ENCODE data around the gene ATXN7. TPM values are rescaled to one million over a fixed set of nuclear protein-coding genes. Genes with fewer than 3 reads are reported as not detected.
A peak's percentile ranks its signal among the peaks of the same experiment; 100 is the strongest.

The ATXN7 gene
- polyA plus RNA-seq, 3 donors from 2014 or later, result 5.5 to 11.3 (median 6.0) TPM

DNA sequence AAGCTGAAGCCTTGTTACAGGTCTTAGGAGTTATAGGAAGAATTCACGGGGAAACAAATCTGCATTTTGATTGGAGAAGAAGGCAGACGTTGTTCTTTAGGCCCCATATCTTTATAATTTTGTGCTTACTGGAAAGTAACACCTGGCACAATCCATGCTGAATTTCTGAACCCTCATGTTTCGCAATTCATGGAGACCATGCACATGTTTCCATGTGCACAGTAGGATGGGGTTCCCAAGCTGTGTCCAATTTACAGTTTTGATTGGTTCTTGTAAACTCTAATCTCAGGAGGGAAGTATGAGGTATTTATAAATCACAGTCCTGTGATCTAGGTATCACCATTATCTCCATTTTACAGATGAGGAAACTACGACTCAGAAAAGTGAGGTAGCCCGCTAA is 56.3 kb downstream of the ATXN7 start:
- peaks cover 1 to 8% (median 4%) of the 10 kb centered on the region in 3 donors for H3K27me3 Mint-ChIP-seq (ENCODE audit: low read depth in 3 of 3)
- H3K4me1 Mint-ChIP-seq, result peaks cover 29 to 62% of the 10 kb centered on the region in 2 donors
- peaks cover 18 to 31% (median 24%) of the 10 kb centered on the region in 3 donors for H3K36me3 Mint-ChIP-seq
- no peak overlapping the region for H3K4me3 Mint-ChIP-seq
- DNase-seq, result no peak
- H3K9me3 Mint-ChIP-seq, result no peaks in the 10 kb centered on the region
- H3K27ac Mint-ChIP-seq, result peak overlapping the region in 1 of 6 donors; percentile 16

DNA sequence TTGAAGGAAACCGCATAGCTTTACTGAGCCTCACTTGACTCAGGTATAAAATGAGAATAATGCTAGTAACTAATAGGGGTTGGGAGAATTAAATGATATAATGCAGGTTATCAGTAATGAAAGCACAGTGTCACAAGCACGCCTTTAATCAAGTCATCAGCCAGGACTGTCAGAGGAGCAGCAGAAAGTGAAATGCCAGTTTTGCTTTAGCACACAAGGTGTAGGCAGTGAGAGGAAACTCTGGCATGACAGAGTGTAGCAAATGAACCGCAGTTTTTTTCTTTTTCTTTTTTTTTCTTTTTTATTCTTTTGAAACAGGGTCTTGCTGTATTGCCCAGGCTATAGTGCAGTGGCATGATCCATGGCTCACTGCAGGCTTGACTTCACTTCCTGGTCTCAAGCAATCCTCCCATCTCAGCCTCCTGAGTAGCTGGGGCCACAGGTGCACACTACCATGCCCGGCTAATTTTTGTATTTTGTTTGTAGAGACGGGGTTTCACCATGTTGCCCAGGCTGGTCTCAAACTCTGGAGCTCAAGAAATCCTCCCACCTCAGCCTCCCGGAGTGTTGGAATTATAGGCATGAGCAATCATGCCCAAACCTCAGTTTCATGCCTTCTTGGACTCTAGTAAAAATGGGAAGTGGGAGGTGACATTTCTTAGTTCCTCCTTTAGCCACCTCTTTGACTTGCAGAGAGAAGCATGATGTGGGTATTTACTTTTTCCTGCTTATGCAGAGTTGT is 58.2 kb downstream of the ATXN7 start:
- Mint-ChIP-seq H3K9me3 (no peaks in the 10 kb centered on the region), H3K27ac (peak overlapping the region in 2 of 6 donors; percentile 9 to 21), H3K27me3 (ENCODE audit: low read depth in 3 of 3) (peaks cover 0 to 8% (median 4%) of the 10 kb centered on the region in 3 donors), H3K4me3 (no peak overlapping the region), H3K4me1 (peaks cover 36 to 69% of the 10 kb centered on the region in 2 donors), H3K36me3 (peaks cover 18 to 38% (median 21%) of the 10 kb centered on the region in 3 donors)
- no peak for DNase-seq

DNA sequence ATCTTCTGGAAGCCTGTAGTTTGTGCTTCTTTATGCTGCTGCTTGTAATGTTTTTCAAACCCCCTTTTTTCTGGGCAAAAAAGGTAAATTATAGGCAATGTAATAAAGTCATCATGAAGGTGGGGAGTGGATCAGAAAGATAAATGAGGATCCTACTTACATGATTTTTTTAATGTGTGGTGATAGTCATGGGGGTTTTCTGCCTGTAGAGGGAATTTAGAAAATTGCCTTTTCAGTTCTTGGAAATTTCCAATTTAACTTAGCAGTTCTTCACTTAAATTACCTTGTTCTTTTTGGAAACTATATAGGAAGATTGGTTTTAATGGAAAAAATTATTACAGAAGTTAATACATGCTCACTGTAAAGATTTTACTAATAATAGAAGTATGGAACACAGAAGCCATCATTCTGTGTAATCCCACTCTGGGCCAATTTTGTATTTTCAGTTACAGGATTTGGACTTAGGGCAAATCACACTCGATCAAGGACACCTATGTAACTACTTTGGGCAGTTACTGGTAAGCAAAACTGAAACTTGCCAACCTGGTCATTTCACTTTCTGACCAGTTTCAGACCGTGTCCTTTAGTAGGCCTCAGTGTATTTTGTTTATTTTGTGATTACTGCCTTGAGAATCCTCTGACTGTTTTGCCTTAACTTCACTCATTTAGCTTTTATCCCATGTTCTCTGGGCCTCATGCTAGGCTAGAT is 59.0 kb downstream of the ATXN7 start:
- DNase-seq, result no peak
- H3K36me3 Mint-ChIP-seq, result peaks cover 12 to 39% (median 19%) of the 10 kb centered on the region in 3 donors
- H3K27ac Mint-ChIP-seq, result peak overlapping the region in 1 of 6 donors; percentile 9
- H3K4me3 Mint-ChIP-seq, result no peak overlapping the region
- H3K27me3 Mint-ChIP-seq (ENCODE audit: low read depth in 3 of 3), result peaks cover 0 to 8% (median 3%) of the 10 kb centered on the region in 3 donors
- no peaks in the 10 kb centered on the region for H3K9me3 Mint-ChIP-seq
- H3K4me1 Mint-ChIP-seq, result peaks cover 36 to 71% of the 10 kb centered on the region in 2 donors

DNA sequence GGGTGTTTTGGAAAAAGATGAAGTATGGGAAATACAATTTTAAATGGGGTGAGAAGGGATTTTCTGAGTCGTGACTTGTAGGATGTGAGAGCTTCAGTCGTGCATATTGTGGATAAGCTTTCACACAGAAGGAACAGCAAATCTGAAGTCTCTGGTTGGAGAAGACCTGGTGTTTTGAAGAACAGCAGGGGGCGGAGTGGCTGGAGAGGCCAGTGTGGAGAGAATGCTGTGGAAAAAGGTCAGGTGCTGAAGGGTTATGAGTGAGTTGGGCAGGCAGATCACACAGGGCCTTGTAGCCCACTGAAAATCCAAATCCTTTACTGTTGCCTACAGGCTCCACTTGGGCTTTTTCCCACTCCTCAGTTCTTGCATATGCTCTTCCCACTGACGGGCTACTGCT is 62.6 kb downstream of the ATXN7 start:
- no peak overlapping the region for H3K27ac Mint-ChIP-seq
- H3K36me3 Mint-ChIP-seq, result peaks cover 9 to 27% (median 19%) of the 10 kb centered on the region in 3 donors
- peaks cover 42 to 75% of the 10 kb centered on the region in 2 donors for H3K4me1 Mint-ChIP-seq
- H3K4me3 Mint-ChIP-seq, result no peak overlapping the region
- H3K27me3 Mint-ChIP-seq (ENCODE audit: low read depth in 3 of 3), result peaks cover 0 to 8% (median 0%) of the 10 kb centered on the region in 3 donors
- DNase-seq, result no peak
- H3K9me3 Mint-ChIP-seq, result no peaks in the 10 kb centered on the region

DNA sequence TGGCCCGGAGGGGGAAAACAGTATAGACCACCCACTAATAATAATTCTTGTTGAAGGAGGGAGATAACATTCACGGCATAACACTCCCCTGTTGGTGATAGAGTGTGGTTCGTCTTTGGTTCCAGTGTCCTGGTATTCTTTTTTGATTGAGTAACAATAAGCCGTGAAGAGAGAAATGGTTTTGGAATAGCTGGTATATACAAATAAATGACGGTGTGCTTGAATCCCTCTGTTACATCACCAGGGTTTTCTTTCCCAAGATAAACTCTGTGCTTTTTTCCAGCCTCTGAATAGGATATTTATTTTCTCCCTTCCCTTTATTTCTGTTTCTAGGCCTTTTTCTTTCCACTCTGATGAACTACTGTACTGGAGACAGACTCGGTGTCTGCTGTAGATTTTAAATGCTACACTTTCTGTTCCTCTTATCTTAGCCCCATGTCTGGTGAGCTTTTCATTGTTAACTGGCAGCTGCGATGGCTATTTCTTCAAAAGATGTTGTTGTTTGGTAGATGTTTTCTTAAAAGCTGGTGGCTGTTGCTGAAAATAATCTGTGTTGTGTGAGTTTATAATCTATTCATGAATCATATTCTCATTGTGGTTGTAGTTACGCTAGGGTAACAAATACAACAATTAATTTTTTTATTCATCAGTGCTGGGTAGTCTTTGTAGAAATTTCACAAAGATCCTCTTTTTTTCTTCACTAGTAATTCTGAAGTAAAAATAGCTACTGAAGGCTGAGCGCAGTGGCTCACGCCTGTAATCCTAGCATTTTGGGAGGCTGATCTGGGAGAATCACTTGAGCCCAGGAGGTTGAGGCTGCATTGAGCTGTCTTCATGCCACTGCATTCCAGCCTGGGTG is 64.0 kb downstream of the ATXN7 start:
- DNase-seq, result no peak
- no peak overlapping the region for H3K4me3 Mint-ChIP-seq

DNA sequence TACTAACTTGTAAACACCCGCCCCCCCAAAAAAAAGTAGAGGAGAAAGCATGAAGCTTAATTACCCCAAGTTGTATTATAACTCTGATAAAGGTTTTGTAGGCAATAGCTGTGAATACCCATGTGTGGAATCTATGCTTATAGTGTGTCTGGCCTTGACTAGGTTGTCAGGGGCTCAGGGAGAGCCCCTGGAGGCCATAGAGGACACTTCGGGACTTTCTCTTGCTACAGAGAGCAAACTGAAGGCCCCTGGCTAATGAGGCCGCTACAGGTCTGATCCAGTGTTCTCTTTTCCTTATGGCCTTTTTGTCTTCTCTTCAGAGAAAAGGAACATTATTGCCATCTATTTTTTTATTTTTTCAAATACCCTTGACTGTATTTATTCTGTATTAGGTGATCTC is 67.6 kb downstream of the ATXN7 start:
- Mint-ChIP-seq H3K27me3 (ENCODE audit: low read depth in 3 of 3) (peaks cover 2 to 6% (median 6%) of the 10 kb centered on the region in 3 donors), H3K9me3 (no peaks in the 10 kb centered on the region), H3K36me3 (peaks cover 0 to 14% (median 5%) of the 10 kb centered on the region in 3 donors), H3K4me1 (peaks cover 58 to 84% of the 10 kb centered on the region in 2 donors), H3K27ac (peak overlapping the region in 2 of 6 donors; percentile 18 to 45), H3K4me3 (no peak overlapping the region)
- DNase-seq, result no peak

More for the DNA sequence above, 64.0 kb downstream of the ATXN7 start:
- H3K9me3 Mint-ChIP-seq, result no peaks in the 10 kb centered on the region
- peak overlapping the region in 3 of 6 donors; percentile 11 to 25 (median 12) for H3K27ac Mint-ChIP-seq
- peaks cover 46 to 78% of the 10 kb centered on the region in 2 donors for H3K4me1 Mint-ChIP-seq
- peaks cover 7 to 27% (median 14%) of the 10 kb centered on the region in 3 donors for H3K36me3 Mint-ChIP-seq
- peaks cover 0 to 8% (median 0%) of the 10 kb centered on the region in 3 donors for H3K27me3 Mint-ChIP-seq (ENCODE audit: low read depth in 3 of 3)

DNA sequence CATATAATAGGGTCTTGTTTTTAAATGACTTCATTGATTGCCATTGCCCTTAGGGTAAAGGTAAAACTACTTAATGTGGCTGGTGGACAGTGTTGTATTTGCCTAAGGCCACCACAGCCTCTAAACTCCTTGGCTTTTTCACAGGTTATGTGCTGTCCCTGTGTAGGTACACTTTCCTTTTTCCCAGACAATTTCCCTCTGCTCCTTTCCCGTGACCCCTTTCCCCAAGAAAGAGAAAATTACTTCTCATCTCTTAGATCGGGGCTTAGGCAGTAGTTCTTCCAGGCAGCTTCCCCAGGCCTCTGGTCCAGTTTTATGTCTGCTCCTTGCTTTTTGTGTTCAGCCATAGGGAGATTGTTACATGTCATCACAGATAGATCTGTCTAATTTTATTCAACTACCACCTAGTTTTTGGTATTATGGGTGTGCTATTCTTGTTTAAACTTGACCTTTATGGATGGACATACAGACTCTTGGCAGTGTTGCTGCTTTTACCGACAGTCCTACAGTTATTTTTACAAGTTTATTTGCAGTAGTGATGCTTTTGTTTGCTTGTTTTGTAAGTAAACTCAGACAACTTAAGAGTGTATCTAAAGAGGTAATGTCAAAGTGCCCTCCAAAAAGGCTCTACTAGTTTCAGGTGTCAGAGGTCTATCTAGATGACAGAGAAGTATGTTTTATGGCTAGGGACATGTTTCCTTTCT is 69.0 kb downstream of the ATXN7 start:
- H3K9me3 Mint-ChIP-seq, result no peaks in the 10 kb centered on the region
- peaks cover 71 to 84% of the 10 kb centered on the region in 2 donors for H3K4me1 Mint-ChIP-seq
- peaks cover 0 to 2% (median 0%) of the 10 kb centered on the region in 3 donors for H3K36me3 Mint-ChIP-seq
- peaks cover 2 to 6% (median 6%) of the 10 kb centered on the region in 3 donors for H3K27me3 Mint-ChIP-seq (ENCODE audit: low read depth in 3 of 3)
- no peak for DNase-seq
- peak overlapping the region; percentile 62 to 91 (median 80) for H3K27ac Mint-ChIP-seq
- peak overlapping the region in 2 of 5 donors; percentile 23 to 72 for H3K4me3 Mint-ChIP-seq

DNA sequence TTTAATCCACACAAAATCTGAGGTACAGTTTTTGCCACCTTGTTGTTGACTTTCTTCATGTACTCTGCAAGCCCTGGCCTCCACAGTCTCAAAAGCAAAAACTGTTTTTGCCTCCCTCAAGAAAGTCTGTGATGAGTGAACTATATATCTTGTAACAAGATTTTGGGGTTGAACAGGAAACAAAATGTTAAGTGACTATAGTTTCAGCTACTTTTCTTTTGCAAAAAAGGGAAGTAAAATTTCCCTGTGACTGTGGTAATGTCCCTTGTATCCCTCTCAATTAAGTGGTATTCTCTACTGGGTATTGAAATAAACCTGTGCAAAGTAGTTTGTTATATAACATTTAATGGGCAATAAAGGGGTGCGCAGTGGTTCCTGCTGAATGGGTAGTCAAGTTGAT is 69.8 kb downstream of the ATXN7 start:
- Mint-ChIP-seq H3K27me3 (ENCODE audit: low read depth in 3 of 3) (peaks cover 2 to 6% (median 6%) of the 10 kb centered on the region in 3 donors), H3K9me3 (no peaks in the 10 kb centered on the region), H3K4me3 (peak overlapping the region; percentile 51 to 75 (median 72)), H3K36me3 (no peaks in the 10 kb centered on the region), H3K27ac (peak overlapping the region; percentile 62 to 91 (median 80)), H3K4me1 (peaks cover 79 to 88% of the 10 kb centered on the region in 2 donors)
- DNase-seq, result no peak

DNA sequence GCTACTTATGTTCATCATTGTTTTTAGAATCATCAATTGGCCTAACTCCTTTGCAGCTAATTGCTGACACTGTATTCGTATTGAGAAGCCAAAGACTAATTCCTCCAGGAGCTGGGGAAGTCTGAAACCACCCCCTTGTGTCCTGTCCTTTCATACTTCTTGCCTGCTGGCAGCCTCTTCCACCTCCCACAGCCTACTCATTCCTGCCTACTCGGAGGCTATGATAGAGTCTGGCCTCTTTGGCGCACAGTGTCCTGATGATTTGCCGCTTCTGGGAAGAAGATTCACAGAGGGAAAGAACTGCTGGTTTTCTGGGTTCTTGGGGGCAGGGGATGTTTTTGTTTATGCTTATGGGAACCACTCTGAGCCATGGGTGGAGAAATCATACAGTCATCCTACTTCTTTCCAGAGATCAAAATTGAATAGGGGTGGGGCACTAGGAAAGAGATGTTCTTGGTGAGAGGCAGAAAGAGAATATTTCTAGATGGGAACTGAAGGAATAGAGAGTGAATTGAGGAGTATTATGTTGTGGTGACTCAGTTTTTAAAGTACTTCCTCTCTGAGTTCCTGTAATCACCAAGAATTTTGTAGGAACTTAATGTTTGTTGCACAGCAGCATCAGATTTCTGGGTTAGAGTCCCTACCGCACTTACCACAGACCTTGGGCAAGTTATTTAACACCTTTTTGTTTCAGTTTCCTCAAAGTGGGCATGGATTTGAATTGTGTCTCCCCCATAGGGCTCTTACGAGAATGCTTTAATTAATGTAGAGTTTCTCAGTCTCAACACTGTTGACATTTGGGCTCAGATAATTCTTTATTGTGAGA is 70.6 kb downstream of the ATXN7 start:
- Mint-ChIP-seq H3K36me3 (no peaks in the 10 kb centered on the region), H3K27me3 (ENCODE audit: low read depth in 3 of 3) (peaks cover 2 to 6% (median 6%) of the 10 kb centered on the region in 3 donors), H3K9me3 (no peaks in the 10 kb centered on the region), H3K4me1 (peaks cover 85 to 91% of the 10 kb centered on the region in 2 donors), H3K27ac (peak overlapping the region; percentile 72 to 91 (median 88)), H3K4me3 (peak overlapping the region; percentile 51 to 75 (median 72))
- peak; percentile 69 to 71 (median 70) for DNase-seq

DNA sequence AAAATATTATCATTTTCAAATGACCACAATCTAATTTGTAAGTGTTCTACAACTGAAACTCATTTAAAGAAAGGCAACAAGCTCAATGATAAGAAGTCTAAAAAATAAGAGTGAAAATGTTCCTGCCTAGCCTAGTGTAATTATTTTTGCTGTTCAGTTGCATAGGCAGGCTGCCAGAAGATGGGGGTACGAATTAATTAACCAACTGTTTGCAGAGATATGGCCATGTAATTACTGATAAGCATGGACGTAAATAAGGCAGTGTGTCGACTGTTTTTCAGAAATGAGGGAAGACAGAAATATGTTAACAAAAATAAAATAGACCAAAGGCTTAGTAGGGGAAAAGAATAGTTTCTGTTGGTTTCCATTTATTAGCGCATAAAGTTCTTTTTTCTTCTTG is 73.3 kb downstream of the ATXN7 start:
- H3K36me3 Mint-ChIP-seq, result no peaks in the 10 kb centered on the region
- peak overlapping the region in 4 of 5 donors; percentile 56 to 66 (median 60) for H3K4me3 Mint-ChIP-seq
- no peak for DNase-seq
- no peaks in the 10 kb centered on the region for H3K9me3 Mint-ChIP-seq
- peaks cover 2 to 6% (median 6%) of the 10 kb centered on the region in 3 donors for H3K27me3 Mint-ChIP-seq (ENCODE audit: low read depth in 3 of 3)
- H3K4me1 Mint-ChIP-seq, result peaks cover 90 to 100% of the 10 kb centered on the region in 2 donors
- peak overlapping the region; percentile 60 to 87 (median 78) for H3K27ac Mint-ChIP-seq

DNA sequence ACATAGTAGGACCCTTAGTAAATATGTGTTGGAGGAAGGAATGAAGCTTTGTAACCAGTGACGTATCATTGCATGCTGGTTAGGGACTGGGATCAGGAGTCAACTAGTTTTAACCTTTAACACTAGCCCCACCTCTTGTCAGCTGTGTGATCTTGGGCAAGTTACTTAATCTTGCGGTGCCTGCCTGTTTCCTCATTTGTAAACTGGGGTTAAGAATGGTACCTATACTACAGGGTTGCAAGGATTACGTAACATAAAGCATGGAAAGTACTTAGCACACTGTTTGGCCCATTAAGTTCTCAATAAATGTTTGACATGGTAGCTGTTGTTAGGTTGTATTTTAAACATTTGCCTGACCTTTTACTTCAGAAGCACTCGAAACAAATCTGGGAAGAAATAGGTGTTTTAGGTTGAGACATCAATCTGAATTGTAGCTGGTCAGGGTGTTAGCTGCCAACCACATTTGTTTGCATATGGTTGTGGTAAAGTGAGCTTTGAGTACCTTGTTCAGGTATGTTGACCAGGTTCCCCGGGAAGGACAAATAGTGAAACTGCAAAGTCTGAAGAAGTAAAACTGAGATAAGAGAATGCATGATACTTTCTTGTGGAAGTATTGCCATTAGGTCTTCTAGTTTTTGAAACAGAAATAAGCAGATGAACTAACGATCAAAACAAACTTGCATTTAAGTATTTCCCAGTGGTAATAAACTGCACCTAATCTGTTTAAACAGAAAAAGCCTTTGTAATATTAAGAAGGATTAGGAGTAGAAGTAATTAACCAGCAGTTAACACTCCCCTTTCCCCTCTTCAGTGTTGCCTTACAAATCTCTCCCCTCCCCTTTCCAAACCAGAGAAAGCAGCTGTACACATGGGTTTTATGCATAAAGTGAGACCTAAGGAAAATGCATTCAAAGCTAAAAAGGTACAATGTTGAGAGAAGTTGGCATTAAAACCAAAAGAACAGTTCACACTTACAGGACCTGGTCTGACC is 74.3 kb downstream of the ATXN7 start:
- peak; percentile 37 to 43 (median 41) for DNase-seq
- no peaks in the 10 kb centered on the region for H3K36me3 Mint-ChIP-seq
- peak overlapping the region; percentile 51 to 85 (median 78) for H3K27ac Mint-ChIP-seq
- H3K4me1 Mint-ChIP-seq, result peaks cover 82 to 100% of the 10 kb centered on the region in 2 donors
- no peaks in the 10 kb centered on the region for H3K9me3 Mint-ChIP-seq
- H3K27me3 Mint-ChIP-seq (ENCODE audit: low read depth in 3 of 3), result peaks cover 2 to 6% (median 6%) of the 10 kb centered on the region in 3 donors
- H3K4me3 Mint-ChIP-seq, result peak overlapping the region; percentile 11 to 66 (median 56)

Data from immature natural killer cell (primary cell).